Measurements from ENCODE around the gene MAML3.
A peak's percentile ranks its signal among the peaks of the same experiment; 100 is the strongest.

Gene MAML3

DNA sequence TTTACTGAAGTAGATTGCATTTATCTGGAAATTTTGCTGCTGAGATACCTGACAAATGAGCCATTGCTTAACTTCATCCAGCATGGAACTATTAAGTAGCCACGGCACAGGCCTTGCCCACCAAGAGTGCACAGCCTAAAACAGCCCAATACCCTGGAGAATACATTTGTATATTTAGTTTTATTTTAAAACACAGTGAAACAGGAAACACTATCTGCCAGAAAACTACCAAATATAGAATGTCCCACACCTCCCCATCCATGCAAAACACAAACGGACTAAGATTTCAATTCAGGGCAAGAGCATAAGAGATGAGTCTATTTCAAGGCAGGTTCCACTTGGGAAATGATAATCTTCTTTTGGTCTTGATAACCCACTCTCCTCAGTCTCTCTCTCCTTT is 57.1 kb downstream of the MAML3 start:
- no peak for DNase-seq

DNA sequence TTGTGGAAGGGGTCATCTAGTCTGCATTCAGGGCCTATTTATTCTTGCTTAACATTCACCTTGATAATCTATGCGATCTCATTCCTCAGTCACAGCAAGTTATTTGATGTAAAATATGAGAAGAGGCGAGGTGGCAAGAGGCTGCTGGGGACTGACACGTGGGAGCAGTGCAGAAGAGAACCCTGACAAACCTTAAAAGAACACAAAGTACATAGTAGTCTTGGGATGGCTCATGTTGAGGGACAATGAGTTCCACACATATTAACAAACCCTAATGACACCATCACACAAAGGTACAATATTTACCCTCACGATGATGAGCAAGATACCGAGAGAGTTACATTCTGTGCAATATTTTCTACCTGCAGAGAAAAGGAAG is 57.5 kb downstream of the MAML3 start:
- DNase-seq: no peak

DNA sequence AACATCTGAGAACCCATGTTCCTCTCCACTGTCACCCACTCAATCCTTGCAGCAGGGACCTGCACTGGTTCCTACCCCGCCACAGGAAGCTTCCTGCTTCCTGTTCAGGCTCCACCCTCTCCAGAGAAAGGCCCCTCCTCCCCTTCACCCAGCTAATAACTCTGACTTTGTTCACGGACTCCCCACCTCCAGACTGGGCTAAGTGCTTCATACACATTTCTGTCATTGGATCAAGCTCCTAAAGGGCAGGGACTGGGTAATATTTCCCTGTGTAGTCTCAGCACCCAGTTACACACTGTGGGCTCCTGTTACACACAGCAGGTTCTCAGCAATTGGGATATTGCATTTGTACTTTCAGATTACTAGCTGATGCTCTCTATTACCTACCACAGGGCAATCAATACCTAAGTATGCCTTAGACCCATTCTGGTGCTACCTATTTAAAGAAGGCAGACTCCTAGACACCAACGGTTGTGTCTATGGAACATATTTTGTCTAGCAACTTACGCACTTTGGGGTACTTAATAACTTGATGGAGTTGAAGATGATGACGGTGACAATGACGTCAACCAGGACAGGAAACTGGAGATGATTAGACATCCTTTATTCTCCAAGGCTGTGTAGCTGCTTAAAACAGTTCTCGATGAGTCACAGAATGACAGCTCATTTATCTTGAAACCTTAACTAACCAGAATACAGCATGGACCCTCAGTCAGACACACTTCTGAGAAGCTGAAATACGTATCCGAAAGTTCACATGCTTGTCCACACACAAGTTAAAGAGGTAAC is 58.1 kb downstream of the MAML3 start:
- DNase-seq: peak; percentile 93

DNA sequence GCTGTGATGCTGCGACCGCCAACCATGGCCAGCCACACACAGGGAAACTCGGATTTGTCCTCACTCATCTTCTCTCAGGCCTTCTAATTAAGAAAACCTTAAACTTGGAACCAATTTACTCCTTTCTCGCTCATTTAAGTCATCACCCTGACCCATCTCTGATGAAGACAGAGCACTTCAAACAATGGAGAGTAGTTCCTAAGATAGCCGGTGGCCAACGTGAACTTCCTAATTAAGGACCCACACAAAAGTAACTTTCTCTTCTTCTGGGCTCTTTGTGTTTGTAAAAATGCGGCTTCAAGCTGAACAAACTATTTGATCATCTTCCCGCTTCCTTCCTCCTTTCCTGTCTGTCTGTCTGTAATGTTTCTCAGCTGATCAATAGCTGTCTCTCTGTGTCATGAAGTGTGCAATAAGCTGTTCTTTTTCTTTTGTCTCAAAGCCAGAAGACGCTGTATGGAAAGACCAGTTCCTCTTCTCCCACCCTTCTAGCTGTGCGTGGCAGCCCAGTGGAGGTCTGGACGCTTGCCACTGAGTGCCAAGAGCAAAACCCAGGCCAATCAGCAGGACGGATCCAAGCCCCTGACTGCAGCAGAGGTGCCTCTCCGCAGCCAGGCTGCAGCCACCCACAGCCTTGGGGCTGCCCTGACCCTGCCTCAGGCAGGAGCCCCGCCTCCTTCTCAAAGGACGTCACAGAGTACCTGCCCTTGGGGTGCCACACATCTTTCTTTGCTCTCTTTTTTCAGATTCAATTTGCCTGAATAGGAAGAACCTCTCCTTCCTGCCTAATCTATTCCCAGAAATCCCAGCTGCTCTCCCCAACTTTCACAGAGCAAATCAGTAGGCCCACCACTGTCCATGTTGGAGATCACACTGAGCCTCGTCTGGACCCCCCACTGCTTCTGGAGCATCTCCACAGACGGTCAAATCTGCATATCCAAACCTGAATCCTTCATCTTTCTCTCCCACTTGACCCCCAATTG is 59.3 kb downstream of the MAML3 start:
- peak; percentile 56 for DNase-seq

DNA sequence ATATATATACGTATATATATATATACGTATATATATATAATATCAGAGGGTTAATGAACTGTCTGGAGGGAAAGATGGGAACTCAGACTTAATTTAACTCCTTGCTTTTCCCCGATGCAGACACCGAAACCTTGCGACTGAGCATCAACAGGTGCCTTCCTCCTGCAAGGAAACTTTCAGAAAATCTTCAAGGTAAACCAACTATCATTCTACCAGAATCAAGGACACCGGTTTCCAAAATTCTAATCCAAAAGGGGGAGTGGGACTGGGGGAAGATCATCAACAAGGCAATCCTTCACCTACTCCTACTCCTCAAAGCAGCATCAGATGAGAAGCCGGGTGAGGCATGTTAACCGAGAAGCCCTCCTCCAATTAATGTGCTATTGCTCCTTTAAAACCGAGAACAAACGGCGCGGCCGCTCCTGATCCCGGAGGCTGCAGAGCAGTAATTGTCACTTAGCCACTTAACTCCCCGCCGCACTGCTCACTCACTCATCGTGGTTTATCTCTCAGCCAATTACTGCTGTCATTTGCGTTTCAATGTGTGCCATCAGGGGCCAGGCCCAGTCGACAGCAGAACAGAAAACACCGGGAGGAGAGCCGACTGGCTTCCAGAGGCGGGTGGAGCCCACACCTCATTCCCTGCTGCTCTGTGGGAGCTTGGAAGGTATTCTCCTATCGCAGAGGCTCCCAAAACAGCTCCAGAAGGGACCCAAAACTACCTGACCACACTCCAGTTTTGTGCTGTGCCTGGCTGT is 61.7 kb downstream of the MAML3 start:
- no peak for DNase-seq

DNA sequence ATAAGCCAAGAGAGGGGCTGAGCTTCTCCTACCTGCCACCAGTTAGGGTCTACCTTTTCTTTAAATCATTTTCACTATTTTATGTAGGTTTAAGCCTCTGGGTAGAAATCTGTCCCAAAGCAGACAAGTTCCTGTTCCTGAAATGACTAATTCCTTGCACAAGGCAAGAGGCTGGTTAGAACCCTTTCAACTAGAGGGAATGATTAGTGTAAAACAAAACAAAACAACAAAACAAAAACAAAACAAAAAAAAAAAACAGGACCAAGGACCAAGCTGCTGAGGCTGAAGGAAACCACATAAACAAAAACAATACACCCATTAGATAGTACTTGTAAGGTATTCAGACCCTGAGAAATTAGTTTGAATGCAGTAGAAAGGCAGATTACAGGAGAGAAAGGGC is 62.7 kb downstream of the MAML3 start:
- DNase-seq: peak; percentile 50

DNA sequence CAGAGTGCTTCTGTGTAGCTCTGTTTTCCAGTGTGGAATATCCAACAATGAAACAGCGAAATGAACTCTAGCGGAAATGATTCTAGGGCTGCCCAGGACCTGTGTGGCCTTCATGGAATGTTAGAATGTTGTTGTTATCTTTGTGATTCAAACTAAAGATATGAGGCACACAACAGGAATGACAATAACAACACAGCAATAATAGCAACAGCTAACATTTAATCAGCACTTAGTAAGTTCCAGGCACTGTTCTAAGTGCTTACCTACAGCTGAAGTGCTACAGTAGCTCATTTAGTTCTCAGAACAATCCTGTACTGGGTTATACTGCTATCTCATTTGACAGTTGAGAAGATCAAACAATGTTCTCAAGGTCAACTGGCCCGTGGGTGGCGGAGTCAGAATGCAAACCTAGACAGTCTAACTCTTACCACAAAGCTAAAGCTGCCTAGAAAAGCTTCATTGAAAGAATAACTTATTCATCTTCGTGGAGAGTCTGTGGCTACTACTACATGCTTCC is 63.7 kb downstream of the MAML3 start:
- no peak for DNase-seq

DNA sequence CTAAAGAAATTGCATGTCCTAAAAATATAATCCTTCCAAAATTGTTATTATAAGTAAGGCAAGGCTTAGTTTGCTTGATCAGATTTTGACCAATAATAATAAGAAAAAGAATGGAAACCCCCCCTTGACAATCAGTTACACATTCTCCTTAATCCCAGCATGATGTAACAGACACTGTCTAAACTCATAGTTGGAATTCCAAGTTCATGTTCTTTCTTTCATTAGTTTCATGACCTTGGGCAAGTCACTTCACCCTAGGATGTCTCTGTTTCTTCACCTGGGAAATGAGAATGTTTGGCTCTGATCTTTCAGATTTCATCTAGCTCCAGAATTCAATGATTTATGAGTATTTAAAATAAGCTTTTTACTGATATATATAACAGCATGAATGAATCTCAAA is 64.8 kb downstream of the MAML3 start:
- no peak for DNase-seq

DNA sequence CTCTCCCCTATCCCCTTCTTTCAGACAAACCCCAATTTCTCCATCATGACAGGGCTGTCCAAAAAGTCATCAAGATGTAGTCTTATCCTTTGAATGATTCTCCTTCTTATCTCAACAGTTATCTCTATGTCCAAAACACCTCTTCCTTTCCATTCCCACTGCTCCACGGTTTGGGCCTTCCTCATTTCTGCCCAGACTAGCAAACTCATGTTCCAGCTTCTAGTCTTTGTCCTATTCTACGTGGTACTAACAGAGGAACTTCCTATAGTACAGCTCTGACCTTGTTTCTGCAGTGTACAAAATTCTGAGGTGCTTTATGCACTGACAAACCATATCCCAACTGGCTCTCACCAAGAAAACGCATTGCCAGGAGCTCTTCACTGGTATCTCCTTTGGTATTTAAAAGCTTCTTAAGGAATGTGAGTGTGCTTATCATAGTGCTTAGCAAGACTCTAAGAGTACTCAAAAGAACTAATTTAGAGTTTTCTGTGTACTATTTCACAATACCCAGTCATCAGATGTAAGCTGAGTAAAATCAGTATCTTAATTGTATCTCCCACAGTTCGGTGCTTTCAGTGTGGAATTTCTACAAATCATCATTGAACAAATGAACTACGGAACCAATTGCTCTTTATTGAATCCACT is 65.5 kb downstream of the MAML3 start:
- no peak for DNase-seq

DNA sequence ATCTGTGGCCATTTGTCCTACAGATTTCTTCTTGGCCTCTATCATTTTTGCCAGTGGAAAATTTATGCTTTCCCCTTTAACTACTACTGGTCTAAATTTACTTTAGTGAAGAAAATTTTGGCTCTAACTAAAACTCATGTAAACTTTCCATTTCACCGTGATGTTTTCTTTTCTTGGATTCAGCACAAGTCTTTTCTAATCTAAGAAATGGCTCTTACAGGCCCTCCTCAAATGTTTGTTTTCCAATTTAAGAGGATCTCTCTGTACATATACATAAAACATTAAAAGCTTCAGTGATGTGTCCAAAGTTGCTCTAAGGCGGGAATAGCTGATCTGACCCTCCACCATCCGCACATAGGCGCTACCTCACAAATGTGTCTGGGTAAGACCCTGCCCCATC is 68.1 kb downstream of the MAML3 start:
- DNase-seq: no peak

DNA sequence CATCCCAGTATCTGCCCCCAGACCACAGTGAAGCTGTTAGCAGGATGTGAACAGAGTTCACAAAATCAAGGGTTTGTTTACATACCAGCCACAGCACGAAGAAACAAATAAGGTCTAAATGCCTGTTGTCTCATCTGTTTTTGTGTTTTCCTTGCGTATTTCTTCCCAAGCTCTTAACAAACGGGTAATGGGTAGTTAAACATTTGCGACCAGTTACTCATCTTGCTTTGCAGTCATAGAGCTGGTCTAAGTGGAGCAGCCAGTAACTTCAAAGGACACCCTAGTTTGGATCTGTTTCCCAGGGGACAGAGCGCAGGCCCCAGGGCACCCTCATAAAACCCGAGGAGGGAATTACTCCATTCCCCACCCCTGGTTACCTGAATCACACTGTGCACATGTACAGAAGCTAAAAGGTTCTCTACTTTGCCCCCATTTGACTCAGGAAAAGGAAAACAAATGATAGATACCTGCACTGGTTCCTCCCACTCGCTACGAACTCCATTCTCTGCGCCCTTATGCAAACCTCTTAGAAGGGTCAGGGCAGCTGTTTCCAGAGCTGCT is 68.8 kb downstream of the MAML3 start:
- no peak for DNase-seq

DNA sequence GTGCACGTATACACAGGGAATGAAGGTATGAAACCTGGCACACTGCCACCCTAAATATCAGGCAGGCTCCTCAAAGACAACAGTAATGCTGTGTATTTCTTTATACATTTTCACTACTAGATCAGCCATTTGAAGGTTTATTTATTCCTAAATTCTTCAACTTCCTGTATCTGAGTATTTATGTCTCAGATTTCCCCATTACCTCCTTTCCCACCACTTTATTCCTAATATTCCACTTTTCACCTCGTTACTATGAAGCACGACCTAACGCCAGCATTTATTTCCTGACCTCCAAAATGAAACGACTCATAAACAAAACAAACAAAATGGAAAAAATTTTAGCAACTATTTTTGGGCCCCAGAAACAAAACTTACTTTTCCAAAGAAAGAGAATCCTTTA is 69.6 kb downstream of the MAML3 start:
- DNase-seq: no peak

DNA sequence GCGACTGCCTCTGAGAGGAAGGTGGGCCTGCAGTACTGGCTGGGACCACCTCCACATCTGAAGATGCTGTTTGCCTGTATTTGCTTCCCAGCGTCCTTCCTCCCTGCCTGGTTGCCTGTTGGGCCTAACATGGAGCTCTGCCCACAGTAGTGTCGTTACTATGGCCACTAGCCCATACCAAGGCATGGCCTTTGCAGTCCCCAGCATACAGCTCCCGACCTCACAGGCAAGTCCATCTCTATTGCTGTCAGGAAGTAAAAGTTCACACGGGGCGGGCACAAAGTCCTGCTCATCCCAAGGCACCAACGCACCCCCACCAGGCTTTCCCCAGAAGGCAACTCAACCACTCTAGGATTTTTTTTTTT is 71.6 kb downstream of the MAML3 start:
- DNase-seq: no peak

DNA sequence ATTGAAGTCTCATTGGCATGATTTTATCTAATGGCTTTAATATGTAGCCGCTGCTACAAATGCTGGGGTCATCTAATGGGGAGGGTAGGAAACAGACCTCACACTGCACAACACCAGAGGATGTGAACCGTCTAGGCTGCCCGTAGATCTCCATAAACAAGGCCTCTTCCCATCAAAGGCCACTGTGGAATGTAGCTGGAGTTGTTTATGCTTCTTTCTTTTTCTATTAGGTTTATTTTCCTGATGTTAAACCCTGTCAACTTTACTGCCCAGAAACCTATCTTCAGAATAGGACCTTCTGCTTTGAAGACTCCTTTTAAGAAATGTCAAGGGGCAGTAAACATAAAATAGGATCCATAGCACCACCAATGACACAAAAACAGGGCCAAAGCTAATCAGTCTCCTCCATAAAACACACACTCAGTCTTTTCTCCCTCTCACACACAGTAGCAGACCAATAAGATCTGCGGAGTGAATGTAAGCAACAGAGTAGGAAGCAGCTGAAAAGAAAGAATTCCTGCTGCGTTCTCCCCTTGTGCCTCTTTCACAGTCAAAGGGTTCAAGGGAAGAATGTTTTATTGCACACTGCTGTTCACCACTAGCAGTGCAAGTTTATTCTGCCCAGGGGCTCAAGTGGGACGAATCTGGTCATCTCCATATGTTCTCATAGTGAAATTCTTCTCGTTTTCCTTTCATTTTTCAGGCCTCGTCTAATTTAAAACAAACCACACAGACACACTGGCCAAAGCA is 72.2 kb downstream of the MAML3 start:
- no peak for DNase-seq

DNA sequence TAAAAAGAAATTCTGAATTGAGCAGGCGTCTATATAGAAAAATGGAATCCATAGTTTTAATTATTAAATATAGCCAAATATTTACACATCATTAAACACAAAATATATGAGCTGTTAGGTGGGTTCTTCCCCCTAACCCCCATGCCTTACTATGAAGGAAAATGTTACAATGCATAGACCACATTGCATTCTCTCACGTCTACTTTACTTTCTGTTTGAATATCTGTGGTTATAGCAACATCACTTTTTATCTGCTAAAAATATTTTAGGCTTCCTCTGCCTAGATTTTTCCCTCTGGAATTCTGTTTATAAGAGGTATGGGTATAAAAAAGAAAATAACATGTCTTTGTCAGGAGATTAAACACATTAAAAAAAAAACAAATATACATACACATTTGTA is 73.1 kb downstream of the MAML3 start:
- DNase-seq: peak; percentile 33

DNA sequence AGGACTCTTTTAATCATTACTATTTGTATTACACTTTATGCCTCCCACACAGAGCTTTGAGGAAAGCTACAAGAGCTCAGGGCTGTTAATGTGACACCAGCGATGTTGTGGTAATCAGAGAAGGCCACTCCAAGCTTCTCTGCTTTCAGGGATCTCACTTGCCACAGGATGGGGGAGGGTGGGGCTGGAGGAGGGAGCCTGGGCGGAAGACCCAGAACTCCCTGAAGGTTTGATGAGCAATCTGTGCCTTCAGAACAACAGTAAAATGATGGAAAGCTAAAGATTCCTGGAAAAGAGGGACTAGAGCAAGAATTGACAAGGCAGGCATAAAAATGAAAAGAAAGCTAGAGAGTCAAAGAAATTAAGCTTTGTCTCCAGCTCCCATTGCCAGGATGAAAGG is 75.6 kb downstream of the MAML3 start:
- no peak for DNase-seq

DNA sequence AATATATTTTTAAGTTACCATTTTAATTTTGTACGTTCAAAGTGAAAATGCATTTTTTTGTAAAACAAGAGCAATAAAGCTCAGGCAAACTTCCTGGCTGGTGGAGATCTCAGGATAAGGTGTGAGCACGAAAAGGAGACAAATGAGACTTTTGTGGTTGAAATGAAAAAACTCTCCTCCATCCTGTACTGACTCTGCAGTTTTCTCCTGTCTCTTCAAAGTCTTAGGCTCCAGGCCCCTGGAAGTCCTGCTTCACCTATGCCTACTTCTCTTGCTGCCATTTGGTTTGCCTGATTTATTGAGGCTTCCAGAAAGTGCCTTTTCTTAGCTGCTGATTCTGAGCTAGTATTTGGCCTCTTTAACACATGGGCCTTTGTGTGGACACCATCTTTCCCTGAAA is 77.7 kb downstream of the MAML3 start:
- DNase-seq: peak; percentile 68

DNA sequence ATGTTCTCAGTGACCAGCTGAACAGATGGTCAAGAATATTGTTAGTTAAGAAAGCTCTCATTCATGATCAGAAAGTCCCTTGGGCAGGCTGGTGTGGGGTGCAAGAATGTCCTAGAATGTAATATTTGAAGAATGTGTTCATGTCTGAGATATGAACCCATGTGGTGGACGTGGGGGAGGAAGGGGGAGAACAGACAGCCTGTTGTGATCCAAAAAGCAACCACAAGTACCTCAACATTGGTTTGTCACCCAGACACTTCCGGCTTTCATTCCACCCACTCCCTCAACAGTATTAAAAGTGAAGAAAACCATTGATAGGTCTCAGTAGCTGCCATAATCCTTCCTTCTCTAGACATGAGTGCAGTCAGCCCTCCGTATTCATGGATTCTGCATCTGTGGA is 82.2 kb downstream of the MAML3 start:
- peak; percentile 82 for DNase-seq

DNA sequence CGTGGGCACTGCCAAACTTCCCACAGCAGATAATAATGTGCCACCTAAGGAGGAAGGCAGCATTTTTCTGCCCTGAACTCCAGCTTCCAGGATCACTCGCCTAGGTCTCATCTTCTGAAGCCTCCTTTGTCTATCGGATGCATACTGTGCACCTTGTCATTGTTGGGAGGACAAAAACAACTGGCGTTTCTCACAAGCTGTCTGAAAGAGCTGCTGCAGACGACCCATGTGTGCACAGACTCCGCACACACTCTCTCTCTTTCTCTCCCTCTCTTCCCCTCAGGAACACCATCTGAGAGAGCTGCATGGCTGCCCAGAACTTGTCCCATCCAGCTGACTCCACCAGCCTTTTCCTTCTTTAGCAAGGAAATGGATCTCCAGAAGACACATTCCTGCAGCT is 83.0 kb downstream of the MAML3 start:
- no peak for DNase-seq

DNA sequence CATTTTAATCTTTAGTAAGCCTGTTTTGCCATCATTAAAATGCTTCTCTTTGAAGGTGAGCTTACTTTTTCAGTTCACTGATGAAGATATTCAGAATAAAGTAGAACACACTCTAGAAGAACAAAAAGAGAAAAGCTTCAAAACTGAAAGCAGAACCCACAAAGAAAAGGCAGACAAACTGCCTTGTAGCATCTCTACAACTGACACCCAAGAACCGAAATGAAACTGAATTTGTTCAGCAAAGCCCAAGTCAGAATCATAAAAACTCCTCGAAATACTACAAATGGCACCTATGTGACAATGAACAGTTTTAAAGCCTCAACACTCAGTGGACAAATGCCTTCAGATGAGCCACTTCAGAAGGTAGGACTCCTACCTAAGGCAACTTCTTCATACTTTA is 83.6 kb downstream of the MAML3 start:
- peak; percentile 34 for DNase-seq

DNA sequence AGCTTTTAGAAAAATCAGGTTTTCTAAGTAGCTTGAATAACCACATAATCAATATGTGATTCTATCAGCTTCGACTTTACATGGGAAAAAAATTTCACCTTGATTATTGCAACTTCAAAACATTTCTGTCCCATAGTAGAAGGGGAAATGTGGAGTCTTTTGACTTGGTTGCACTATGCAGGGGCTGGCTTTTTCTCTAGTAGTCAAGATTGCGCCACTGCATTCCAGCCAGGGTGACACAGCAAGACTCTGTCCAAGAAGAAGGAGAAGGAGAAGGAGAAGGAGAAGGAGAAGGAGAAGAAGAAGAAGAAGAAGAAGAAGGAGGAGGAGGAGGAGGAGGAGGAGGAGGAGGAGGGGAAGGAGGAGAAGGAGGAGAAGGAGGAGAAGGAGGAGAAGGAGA is 84.9 kb downstream of the MAML3 start:
- DNase-seq: no peak

DNA sequence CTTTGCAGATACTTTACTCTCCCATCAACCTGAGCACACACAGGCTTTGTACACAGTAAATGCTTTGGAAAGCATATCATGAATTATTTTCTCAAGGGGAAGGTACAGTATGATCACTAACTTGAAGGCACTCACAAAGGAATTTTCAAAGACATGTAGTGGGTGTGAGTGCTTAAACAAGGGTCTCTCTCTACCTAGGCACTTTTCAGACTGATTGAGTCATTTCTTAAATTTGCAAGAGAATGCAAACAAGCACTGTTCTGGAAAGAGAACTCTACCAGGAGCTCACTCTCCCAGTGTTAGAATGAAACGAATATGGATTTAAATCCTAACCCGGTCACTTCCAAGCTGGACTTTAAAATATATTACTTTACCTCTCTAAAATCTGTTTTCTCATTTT is 85.7 kb downstream of the MAML3 start:
- no peak for DNase-seq

Data from activated CD4-positive, alpha-beta T cell treated with anti-CD3 and anti-CD28 coated beads, Interleukin-10, Interleukin-2, amounts not matched to agents 100 ng/mL and 50 ng/mL, durations not matched to agents 16 hours and 8 hours (primary cell).